ENCODE results near the gene OR1J1.

OR1J1 gene

GRCh38 chr9:122444041-122444733 lies 33.5 kb downstream of the OR1J1 start:
- no peak for FAIRE-seq

- no peak for FAIRE-seq
Measured at GRCh38 chr9:122442568-122442967, 35.2 kb downstream of the OR1J1 start.

All from islet of Langerhans (tissue), 1 donor.